Endothelial cell (in vitro differentiated cells): ENCODE measurements around the gene CDK6. TPM values are rescaled to one million over a fixed set of nuclear protein-coding genes. Genes with fewer than 3 reads are reported as not detected.

Source experiments
- DNase-seq: peaks from one replicate; pipeline ENCODE4 v3.0.0; 2021; ENCODE audit warnings: low spot score
- H3K27ac Mint-ChIP-seq: one replicate; pipeline ENCODE4 v1.8.0; 2021; ENCODE audit warnings: mixed read lengths, inconsistent platforms; ENCODE audit not compliant: unreplicated experiment
- H3K27me3 Mint-ChIP-seq: one replicate; pipeline ENCODE4 v1.8.0; 2021; ENCODE audit warnings: mild to moderate bottlenecking, moderate library complexity, mixed read lengths, inconsistent platforms; ENCODE audit not compliant: unreplicated experiment
- H3K36me3 Mint-ChIP-seq: one replicate; pipeline ENCODE4 v1.8.0; 2021; ENCODE audit warnings: mild to moderate bottlenecking, low read depth, mixed read lengths, inconsistent platforms; ENCODE audit not compliant: unreplicated experiment
- H3K4me1 Mint-ChIP-seq: one replicate; pipeline ENCODE4 v1.8.0; 2021; ENCODE audit warnings: mild to moderate bottlenecking, mixed read lengths, inconsistent platforms; ENCODE audit not compliant: unreplicated experiment
- H3K4me3 Mint-ChIP-seq: one replicate; pipeline ENCODE4 v1.8.0; 2021; ENCODE audit warnings: mild to moderate bottlenecking, mixed read lengths, inconsistent platforms; ENCODE audit not compliant: unreplicated experiment
- H3K9me3 Mint-ChIP-seq: one replicate; pipeline ENCODE4 v1.8.0; 2021; ENCODE audit warnings: mixed read lengths, inconsistent platforms; ENCODE audit not compliant: unreplicated experiment
- CTCF ChIP-seq: fragments of 200-600 bp; sonication (generic); IDR thresholded peaks from one replicate; pipeline ENCODE4 v1.5.0; 2021; ENCODE audit warnings: antibody characterized with exemption; ENCODE audit not compliant: unreplicated experiment
- total RNA-seq: library from RNA; stranded (reverse); fragmentation: NEBNext Ultra II Directional; extraction: Animal tissue kit (Norgen Biotek cat#: 25700); gene quantifications from one replicate; pipeline ENCODE4 v1.2.1, GENCODE V29; 2021; ENCODE audit not compliant: unreplicated experiment

CDK6 gene
- total RNA-seq, 1 donor from 2014 or later: 32.6 TPM

GRCh38 chr7:92773808-92774207, 62.6 kb downstream of the CDK6 start:
- Mint-ChIP-seq H3K4me1 (no peaks in the 10 kb centered on the region), H3K9me3 (no peaks in the 10 kb centered on the region), H3K36me3 (peaks cover 5% of the 10 kb centered on the region), H3K27me3 (no peaks in the 10 kb centered on the region), H3K27ac (no peak overlapping the region), H3K4me3 (no peak overlapping the region)
- no peak for DNase-seq
- TF ChIP-seq CTCF: no peak

- no peak overlapping the region for H3K4me3 Mint-ChIP-seq
- H3K27me3 Mint-ChIP-seq: no peaks in the 10 kb centered on the region
- H3K27ac Mint-ChIP-seq: no peak overlapping the region
- no peak for DNase-seq
- H3K36me3 Mint-ChIP-seq: peaks cover 4% of the 10 kb centered on the region
- H3K9me3 Mint-ChIP-seq: no peaks in the 10 kb centered on the region
- no peaks in the 10 kb centered on the region for H3K4me1 Mint-ChIP-seq
- TF ChIP-seq CTCF: no peak
Observed at GRCh38 chr7:92769844-92770243, 66.5 kb downstream of the CDK6 start.

- Mint-ChIP-seq H3K9me3 (no peaks in the 10 kb centered on the region), H3K4me3 (no peak overlapping the region), H3K4me1 (no peaks in the 10 kb centered on the region), H3K36me3 (peaks cover 4% of the 10 kb centered on the region), H3K27me3 (no peaks in the 10 kb centered on the region), H3K27ac (no peak overlapping the region)
- no peak for TF ChIP-seq CTCF
- DNase-seq: no peak
Observed at GRCh38 chr7:92769394-92769699, 67.0 kb downstream of the CDK6 start.

- no peak for DNase-seq
- Mint-ChIP-seq H3K4me3 (no peak overlapping the region), H3K36me3 (peaks cover 4% of the 10 kb centered on the region), H3K27me3 (no peaks in the 10 kb centered on the region), H3K4me1 (no peaks in the 10 kb centered on the region), H3K9me3 (no peaks in the 10 kb centered on the region), H3K27ac (no peak overlapping the region)
- TF ChIP-seq CTCF: no peak
Observed at GRCh38 chr7:92768501-92769393, 67.6 kb downstream of the CDK6 start.

- H3K27me3 Mint-ChIP-seq: no peaks in the 10 kb centered on the region
- TF ChIP-seq CTCF: no peak
- no peak for DNase-seq
- H3K27ac Mint-ChIP-seq: no peak overlapping the region
- H3K36me3 Mint-ChIP-seq: peaks cover 4% of the 10 kb centered on the region
- no peaks in the 10 kb centered on the region for H3K9me3 Mint-ChIP-seq
- H3K4me3 Mint-ChIP-seq: no peak overlapping the region
- H3K4me1 Mint-ChIP-seq: no peaks in the 10 kb centered on the region
Observed at GRCh38 chr7:92767437-92767836, 68.9 kb downstream of the CDK6 start.
